GM21529 (cell line): Measurements from ENCODE around the gene ZNF469.

Source experiments
- ATAC-seq: cut with Tn5 transposase; IDR thresholded peaks from one replicate; pipeline ENCODE4 v1.9.1; 2021; ENCODE audit not compliant: unreplicated experiment

Gene ZNF469, protein sequence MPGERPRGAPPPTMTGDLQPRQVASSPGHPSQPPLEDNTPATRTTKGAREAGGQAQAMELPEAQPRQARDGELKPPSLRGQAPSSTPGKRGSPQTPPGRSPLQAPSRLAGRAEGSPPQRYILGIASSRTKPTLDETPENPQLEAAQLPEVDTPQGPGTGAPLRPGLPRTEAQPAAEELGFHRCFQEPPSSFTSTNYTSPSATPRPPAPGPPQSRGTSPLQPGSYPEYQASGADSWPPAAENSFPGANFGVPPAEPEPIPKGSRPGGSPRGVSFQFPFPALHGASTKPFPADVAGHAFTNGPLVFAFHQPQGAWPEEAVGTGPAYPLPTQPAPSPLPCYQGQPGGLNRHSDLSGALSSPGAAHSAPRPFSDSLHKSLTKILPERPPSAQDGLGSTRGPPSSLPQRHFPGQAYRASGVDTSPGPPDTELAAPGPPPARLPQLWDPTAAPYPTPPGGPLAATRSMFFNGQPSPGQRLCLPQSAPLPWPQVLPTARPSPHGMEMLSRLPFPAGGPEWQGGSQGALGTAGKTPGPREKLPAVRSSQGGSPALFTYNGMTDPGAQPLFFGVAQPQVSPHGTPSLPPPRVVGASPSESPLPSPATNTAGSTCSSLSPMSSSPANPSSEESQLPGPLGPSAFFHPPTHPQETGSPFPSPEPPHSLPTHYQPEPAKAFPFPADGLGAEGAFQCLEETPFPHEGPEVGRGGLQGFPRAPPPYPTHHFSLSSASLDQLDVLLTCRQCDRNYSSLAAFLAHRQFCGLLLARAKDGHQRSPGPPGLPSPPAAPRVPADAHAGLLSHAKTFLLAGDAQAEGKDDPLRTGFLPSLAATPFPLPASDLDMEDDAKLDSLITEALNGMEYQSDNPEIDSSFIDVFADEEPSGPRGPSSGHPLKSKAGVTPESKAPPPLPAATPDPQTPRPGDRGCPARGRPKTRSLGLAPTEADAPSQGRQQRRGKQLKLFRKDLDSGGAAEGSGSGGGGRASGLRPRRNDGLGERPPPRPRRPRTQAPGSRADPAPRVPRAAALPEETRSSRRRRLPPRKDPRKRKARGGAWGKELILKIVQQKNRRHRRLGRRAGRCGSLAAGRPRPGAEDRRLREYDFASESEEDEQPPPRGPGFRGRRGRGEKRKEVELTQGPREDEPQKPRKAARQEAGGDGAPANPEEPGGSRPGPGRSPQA (N-terminal part only)

DNA sequence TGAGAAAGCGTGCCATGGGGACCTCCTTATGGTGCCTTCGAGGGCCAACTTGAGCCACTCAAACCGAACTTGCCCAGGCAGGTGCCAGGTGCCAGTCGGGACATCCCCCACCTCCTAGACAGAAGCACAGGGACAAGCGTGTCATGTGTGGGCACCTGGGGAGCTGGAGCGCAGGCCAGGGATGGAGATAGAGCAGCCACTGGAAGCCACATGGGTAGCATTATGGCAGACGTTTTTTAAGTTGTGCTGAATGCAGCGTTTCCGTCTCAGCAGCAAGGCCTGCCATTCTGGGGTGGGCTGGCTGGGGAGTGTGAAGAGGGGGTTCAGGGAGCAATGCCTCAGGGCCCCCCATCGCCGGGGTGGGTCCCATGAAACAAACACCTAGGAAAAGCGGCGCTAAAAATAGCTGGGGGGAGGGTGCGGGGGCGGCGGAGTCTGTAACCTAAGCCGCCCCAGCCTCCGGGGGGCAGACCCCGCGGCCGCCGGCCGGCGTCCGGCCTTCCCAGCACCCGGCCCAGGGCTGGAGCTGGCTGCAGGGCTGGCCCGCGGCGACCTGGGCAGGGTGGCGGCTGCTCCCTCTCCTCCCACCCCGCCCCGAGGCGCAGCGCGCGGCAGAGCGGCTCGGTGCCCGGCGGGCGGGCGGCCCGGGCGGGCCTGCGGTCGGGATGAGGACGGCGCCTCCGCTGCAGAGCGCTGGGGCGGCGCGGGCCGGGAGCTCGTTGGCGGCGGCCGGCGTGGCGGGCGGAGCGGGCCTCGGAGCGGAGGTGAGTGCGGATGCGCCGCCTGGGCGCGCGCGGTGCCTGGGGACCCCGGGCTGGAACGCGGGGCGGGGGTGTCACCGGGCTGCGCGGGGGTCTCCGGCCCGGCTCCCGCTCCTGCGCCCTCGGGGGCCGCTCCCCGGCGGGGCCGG, at the start of gene ZNF469:
Gene ZNF469, plus strand, starts transcription at position 469 of the 910 bp plus-strand sequence. CDS start 44,512 bp downstream, outside the sequence.
- no peak for ATAC-seq

DNA sequence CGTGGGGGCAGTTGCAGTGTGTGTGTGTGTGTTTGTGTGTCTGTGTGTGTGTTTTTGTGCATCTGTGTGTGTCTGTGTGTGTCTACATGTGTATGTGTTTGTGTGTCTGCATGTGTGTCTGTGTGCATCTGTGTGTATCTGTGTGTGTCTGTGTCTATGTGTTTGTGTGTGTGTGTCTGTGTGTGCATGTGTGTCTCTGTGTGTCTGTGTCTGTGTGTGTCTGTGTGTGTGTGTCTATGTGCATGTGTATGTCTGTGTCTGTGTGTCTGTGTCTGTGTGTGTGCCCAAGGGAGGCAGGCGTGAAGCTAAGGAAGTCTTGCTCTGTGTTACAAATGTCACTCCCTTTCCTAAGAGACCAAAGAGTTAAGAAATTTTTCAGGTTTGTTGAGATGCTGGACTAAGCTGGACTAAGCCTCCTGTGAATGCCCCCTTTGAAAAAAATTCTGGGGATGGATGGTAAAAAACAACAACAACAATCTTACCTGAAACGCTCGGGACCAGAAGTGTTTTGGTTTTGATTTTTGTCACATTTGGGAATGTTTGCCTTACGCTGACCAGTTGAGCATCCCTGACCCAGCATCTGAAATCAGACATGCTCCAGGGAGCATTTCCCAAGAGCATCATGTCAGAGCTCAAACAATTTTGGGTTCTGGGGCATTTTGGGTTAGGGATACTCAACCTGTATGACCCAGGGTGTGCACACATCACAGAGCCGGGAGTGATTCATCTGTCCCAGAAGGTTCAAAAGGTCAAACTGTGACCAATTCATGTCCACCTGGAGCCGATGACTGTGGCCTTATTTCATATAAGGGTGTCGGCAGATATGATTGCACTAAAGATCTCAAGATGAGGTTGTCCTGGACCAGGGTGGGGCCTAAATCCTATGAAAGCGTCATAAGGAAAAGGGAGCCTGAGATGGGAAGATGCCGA, 48.6 kb upstream of the ZNF469 start:
- no peak for ATAC-seq

DNA sequence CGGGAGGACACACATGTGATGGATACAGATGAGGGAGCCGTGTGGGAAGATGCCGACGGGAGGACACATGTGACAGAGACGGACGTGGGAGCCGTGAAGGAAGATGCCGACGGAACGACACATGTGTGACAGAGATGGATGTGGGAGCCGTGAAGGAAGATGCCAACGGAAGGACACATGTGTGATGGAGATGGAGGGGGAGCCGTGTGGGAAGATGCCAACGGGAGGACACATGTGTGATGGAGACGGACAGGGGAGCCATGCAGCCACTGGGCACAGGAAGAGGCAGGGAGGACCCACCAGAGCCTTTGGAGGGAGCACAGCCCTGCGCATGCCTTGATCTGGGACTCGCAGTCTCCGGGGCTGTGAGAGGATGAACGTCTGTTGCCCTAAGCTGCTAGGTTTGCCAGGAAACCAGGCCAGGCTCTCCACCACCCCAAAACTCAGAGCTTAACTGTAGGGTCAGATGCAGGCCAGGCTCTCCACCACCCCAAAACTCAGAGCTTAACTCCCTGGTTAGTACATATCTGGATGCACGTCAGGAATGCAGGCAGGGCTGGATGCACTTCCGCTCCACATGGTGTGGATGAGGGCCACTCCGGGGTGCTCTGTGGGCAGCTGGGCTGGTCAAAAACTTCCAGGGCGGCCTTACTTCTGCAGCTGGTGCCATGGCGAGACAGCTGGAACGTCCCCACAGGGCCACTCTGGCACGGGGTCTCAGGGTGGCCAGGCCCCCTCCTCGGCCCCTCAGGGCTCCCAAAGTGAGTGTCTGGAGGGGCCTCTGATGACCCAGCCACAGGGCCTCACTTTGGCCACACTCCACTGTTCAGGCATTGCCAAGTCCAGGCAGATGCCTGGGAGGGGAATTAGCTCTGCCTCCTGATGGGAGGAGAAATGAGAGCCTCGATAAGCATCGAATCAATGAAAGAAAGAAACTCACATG, 47.7 kb upstream of the ZNF469 start:
- no peak for ATAC-seq

DNA sequence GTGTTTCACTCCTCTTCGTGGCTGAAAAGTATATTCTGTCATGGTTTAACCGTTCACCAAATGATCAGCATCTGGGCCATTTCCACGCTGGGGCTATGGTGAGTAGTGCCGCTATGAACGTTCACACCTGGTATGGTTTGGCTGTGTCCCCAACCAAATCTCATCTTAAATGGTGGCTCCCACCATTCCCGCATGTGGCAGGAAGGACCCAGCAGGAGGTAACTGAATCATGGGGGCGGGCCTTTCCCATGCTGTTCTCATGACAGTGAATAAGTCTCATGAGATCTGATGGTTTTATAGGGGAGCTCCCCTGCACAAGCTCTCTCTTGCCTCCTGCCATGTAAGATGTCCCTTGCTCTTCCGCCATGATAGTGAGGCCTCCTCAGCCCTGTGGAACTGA, 45.7 kb upstream of the ZNF469 start:
- no peak for ATAC-seq

DNA sequence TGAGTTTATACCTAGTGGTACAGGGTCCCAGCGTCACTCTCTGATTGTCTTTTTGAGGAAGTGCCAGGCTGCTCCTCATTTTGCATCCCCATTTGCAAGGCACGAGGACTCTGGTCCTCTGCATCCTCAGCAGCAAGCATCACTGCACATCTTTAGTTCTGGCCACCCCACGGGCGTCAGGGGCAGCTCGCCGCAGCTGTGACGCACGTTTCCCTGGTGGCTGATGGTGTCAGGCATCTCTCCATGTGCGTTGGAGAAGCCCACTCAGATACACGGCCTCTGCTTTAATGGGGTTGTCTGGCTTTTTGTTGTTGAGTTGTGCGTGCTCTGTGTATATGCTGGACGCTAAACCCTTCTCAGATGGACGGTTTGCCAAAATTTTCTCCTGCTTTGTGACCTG, 45.2 kb upstream of the ZNF469 start:
- ATAC-seq, result no peak

DNA sequence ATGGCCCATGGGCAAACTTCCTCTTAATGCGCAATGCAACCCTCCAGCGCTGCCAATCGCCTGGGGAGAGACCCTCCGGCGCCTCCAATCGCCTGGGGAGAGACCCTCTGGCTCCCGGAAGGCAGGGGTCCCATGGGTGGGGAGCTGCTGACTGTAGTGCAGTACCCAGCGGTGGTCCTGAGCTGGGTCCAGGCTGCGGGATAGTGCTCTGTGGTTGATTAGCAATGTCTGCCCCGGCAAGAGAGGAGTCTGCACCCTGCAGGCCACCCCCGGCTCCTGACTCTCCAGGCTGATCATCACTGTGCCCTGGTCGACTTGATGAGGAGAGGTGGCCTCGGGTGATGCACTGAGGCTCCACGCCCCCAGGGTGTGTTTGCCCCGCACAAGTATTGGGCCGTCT, 44.6 kb upstream of the ZNF469 start:
- no peak for ATAC-seq

DNA sequence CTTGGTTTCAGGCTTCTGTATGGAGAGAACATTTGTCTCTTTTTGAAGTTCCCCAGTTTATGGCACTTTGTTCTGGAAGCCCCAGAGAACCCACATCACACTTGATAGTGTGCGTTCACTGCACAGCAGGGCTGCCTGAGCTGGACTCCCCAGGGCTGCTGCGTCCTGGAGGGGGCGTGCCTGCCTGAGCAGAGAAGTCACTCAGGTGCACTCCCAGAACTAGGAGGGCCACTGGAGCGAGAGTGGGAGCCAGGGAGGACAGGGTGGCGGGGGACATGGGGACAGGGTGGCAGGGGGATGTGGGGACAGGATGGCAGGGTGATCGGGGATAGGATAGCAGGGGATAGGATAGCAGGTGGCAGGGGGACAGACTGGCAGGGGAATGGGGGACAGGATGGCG, 43.9 kb upstream of the ZNF469 start:
- no peak for ATAC-seq

DNA sequence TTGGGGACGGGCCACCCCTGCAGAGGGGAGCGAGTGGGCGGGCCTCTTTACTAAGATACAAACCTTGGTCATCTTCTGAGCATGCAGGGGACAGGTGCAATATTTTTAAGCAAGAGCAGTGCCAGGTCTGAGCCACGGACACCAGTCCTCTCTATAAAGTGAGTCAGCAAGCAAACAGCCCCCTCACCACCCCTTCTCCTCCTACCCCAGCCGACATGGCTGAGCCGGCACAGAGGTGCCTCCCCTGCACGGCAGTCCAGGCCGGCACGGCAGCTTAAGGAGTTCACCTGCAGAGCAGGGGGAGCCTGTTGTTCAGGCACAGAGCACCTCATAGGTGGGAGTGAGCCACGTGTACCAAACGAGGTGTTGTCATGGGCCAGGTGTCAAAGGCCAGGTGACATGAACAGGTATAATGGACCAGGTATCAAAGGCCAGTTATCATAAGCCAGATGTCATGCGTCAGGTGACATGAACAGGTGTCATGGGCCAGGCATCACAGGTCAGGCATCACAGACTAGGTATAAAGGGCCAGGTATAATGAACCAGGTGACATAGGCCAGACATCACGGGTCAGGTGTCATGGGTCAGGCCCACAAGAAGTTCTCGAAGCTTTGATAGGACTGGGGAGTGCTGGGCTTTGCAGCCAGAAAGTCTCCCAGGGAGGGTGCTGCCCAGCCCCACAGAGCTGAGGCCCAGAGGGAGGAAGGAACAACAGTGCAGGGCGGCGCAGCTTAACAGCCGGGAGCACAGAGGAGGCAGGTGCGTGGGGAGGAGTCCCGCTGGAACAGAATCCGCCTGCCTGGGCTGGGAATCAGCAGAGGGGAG, 42.6 kb upstream of the ZNF469 start:
- ATAC-seq, result no peak

DNA sequence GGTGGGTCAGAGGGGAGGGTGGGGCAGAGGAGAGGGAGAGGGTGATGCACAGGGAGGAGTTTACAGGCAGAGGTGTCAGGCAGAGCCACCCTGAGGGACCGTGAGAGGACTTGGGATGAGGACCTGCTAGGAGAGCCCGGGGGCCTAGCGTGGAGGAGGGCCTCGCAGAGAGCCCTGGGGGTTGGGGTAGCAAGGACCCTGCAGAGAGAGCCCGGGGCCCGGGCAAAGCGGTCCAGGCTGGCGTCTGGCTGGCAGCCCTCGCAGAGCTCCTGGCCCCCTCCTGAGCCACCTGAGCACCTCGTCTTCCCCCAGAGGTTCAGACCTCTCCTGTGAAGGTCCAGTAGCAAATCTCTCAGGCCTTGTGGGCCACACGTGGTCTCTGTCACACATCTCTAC, 42.0 kb upstream of the ZNF469 start:
- ATAC-seq, result no peak

DNA sequence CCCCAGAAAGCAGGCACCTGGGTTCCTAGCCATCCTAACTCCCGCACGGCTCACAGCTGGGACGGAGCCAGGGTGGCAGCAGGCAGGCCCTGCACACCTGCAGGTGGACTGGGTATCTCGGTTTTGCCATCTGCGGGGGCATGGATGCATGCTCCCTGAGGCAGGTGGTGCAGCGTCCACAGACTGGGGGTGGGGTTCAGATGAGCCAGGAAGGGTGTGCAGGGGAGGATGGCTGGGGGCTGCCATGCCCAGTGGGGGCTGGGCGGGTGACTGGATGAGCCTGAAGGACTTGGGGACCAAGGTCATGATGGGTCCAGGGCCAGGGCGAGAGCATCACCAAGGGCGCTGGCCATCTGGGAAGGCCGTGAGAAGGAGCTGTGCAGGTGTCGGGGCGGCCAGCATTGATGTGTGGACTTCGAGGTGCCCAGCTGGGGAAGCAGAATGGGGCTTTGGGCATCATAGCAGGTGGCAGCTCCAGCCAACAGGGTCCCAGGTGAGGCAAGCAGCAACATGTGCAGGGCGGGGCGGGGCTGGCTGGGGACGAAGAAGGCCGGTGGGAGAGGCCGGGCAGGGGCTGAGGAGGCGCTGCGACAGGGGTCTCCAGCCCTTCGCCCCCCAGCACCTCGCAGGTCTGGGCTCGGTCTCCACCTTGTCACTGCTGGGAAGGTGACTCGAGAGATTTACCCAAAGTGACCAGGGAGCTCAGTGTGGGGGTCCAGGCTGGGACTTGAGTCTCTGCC, 41.0 kb upstream of the ZNF469 start:
- no peak for ATAC-seq

DNA sequence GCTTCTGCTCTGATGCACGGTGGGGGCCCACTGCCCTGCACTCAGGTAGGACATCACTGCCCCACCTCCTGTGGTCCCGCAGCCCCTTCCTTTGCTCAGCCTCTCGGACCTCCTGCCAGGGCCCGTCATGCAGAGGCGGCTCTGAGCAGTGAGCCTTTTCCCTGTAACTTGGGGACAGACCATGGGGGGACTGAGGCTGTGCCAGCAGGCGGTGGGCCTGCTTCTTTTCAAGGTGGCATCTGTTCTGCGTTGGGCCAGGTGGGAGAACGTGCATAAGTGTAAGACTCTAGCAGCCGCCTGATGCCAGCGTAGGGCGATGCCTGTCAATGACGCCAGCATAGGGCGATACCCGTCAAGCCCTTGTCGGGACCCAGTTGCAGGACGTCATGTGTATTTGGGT, 40.3 kb upstream of the ZNF469 start:
- ATAC-seq, result no peak

DNA sequence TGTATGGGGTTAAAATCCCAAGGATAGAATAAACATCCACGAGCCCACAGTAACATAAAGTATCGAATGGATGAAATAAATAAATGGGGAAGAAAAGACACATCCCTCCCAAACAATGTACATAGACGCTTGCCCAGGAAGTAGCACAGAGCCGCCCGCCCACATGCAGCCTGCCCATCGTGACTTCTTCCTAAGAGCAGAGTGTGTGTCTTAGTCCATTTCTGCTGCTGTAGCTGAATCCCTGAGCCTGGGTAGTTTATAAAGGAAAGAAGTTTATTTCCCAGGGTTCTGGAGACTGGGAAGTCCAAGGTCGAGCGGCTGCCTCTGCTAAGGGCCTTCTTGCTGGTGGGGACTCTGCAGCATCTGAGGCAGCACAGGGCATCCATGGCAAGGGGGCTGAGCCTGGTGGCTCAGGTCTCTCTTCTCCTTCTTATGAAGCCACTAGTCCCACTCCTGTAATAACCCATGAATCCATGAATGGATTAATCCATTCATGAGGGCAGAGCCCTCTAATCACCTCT, 39.4 kb upstream of the ZNF469 start:
- no peak for ATAC-seq

DNA sequence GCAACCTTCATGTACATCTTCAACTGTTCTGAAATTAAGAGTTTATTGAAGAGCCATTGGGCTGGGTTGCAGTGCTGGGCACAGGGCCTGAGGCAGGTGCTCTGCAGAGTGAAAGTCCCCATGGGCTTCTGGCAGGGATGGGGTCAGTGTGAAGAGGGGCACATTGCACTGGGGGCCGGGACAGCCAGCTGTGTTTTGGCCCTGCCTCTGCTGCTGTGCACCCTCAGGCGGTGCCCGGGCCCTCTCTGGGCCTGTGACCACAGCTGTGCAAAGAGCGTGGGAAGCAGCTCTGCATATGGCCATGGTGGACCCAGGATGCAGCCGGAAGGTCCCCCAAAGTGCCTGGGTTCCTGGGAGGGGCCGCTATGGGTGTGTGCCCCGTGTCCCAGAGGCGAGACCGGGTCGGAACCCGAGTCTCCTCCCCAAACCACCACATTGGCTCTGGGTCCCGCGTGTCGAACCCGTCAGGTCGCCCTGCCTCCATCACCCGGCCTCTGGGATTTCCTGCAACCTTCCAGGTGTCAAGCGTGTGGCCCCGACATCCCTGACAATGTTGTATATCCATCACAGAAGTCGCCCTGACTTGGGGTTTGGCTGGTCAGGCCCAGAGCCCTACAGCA, 38.2 kb upstream of the ZNF469 start:
- no peak for ATAC-seq

DNA sequence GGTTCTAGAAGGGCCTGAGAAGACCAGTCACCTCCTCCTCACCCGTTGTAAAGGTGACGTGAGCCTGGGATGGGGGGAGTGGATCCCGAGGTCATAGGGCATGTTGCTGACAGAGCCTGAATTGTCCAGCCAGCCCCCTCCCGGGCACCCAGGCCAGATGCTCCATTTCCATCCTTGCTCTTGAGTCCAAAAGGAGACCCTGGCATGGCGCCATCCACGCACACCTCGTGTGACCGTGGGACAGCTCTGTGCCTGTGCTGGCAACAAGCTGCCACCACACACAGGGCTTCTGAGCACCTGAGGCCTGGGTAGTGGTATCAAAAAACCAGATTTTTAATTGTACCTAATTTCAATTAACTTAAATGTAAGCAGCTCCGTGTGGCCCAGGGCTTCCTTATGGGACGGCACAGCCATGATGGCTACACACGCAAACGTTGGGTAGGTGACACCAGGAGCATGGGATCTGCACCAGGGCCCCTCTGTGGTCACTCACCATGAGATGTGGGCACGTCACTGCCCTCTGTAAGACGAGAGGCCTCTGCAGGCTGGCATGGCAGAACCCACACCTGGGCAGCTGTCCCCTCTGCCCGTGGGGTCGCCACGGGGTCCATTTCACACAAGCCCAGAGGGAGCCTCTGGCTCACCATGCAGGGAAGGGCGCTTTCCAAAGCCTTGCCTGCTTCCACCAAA, 37.6 kb upstream of the ZNF469 start:
- ATAC-seq, result no peak

DNA sequence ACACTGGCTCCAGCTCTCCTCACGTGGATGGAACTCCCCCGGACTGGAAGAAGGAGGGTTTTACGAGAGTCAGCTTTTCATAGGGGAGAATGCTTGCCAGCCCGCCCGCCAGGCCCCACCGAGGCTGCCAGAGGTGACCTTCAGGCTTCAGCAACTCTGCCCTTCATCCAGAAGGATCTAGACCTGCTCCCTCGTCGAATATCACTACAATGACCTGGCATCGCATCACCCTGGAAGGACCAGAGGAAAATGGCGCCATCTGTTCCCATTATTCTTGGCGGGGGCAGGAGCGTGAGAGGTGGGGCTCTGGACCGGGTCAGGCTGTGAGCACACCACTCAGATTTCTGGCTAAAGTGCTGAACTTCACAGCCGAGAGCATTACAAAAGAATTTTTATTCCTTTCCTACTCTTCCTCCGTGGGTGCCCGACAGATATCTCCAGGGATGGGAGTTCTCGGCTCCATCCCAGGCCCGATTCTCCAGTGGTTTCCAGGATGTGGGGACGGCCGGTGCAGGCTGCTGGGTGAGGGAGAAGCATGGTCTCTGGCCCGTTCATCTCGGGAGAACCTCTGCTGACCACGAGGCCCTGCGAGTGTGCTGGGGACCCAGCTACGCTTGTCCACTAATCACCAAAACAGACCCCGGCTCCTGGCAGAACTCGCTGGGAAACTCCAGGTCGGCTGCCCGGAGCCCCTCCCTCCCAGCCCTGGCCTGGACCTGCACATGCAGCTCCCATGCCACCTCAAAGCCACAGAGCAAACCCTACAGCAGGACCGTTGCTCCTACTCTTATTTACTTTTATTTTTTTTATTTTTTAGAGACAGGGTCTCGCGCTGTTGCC, 36.8 kb upstream of the ZNF469 start:
- no peak for ATAC-seq
